T-cell (primary cell): ENCODE measurements around the gene PPP1R15A. TPM values are rescaled to one million over a fixed set of nuclear protein-coding genes. Genes with fewer than 3 reads are reported as not detected.
"Not testable (repeated sequence)": the region's sequence is repeated elsewhere in the genome, so short reads cannot be mapped to it uniquely, and the experiment has no call there.

Source experiments
- ATAC-seq, 4 experiments: fragments of 200-7000 bp in 3 of 4; fragments of 150-1000 bp in 1 of 4; cut with Tn5 transposase; replicated peaks in 1 of 4; 1 replicate in 3 of 4; 2 replicates in 1 of 4; pipeline ENCODE4 v1.10.0; 2021; ENCODE audit warnings: moderate library complexity in 3 of 4, mild to moderate bottlenecking in 2 of 4, moderate number of reproducible peaks in 1 of 4
- CTCF ChIA-PET, 2 donors: fragments of 300-600 bp; sonication (Branson Sonifier 250); formaldehyde crosslinking; loops; one replicate each; lab custom pipeline; 2022; ENCODE audit warnings: antibody characterized with exemption in 2 of 2; lab: Charles Lee
- POLR2A ChIA-PET, 2 donors: fragments of 300-600 bp; sonication (Branson Sonifier 250); formaldehyde crosslinking; loops; one replicate each; lab custom pipeline; 2022; ENCODE audit warnings: antibody characterized with exemption in 2 of 2; lab: Charles Lee
- DNase-seq, 35 experiments: peaks; one replicate each; pipeline versions ENCODE4 v3.0.0 to v3.0.0-alpha.2; 2013 to 2023
- H3K27ac ChIP-seq: one replicate; pipeline ENCODE4 v1.5.1; 2013; ENCODE audit warnings: low read length
- H3K27me3 ChIP-seq, 2 experiments: replicated peaks in 1 of 2; 1 replicate in 1 of 2; 2 replicates in 1 of 2; pipeline versions ENCODE4 v1.6.1 to v1.7.0; 2013; ENCODE audit warnings: low read length in 1 of 2, mixed read lengths in 1 of 2; ENCODE audit not compliant: control insufficient read depth in 2 of 2, insufficient read depth in 2 of 2; ENCODE audit errors: extremely low read depth in 1 of 2
- H3K36me3 ChIP-seq, 2 donors: 1 replicate in 1 of 2; 2 replicates in 1 of 2; pipeline versions ENCODE4 v1.6.1 to v1.7.0; 2013; ENCODE audit warnings: low read length in 1 of 2; ENCODE audit not compliant: control insufficient read depth in 2 of 2, insufficient read depth in 1 of 2; ENCODE audit errors: extremely low read depth in 1 of 2
- H3K4me1 ChIP-seq, 2 experiments: 1 replicate in 1 of 2; 2 replicates in 1 of 2; pipeline versions ENCODE4 v1.6.1 to v1.7.0; 2013; ENCODE audit warnings: low read length in 2 of 2, mixed read lengths in 1 of 2; ENCODE audit not compliant: insufficient read depth in 2 of 2, control insufficient read depth in 1 of 2; ENCODE audit errors: extremely low read depth in 1 of 2
- H3K4me3 ChIP-seq, 2 donors: 1 replicate in 1 of 2; 2 replicates in 1 of 2; pipeline versions ENCODE4 v1.5.1 to v1.7.0; 2013; ENCODE audit warnings: mild to moderate bottlenecking in 2 of 2, low read length in 1 of 2, moderate library complexity in 1 of 2; ENCODE audit not compliant: control insufficient read depth in 1 of 2; ENCODE audit errors: extremely low read depth in 1 of 2
- H3K9me3 ChIP-seq: 2 replicates; pipeline ENCODE4 v1.7.0; 2013
- H3K27ac Mint-ChIP-seq, 2 donors: one replicate each; pipeline ENCODE4 v1.8.0; 2020 to 2021; ENCODE audit warnings: mild to moderate bottlenecking in 2 of 2, mixed read lengths in 2 of 2
- H3K27me3 Mint-ChIP-seq, 2 donors: one replicate each; pipeline ENCODE4 v1.8.0; 2021 to 2022; ENCODE audit warnings: mixed read lengths in 2 of 2
- H3K36me3 Mint-ChIP-seq: one replicate; pipeline ENCODE4 v1.8.0; 2021; ENCODE audit warnings: mixed read lengths
- H3K4me1 Mint-ChIP-seq, 3 donors: one replicate each; pipeline ENCODE4 v1.8.0; 2020 to 2022; ENCODE audit warnings: mixed read lengths in 3 of 3, mild to moderate bottlenecking in 1 of 3
- H3K4me3 Mint-ChIP-seq, 3 donors: one replicate each; pipeline ENCODE4 v1.8.0; 2020 to 2022; ENCODE audit warnings: mild to moderate bottlenecking in 3 of 3, mixed read lengths in 3 of 3, moderate library complexity in 3 of 3
- H3K9me3 Mint-ChIP-seq, 3 donors: one replicate each; pipeline ENCODE4 v1.8.0; 2020 to 2022; ENCODE audit warnings: mixed read lengths in 3 of 3
- WGBS: methylation state at CpG from one replicate; pipeline ENCODE4 v1.1.5; 2013; ENCODE audit warnings: missing lambda C conversion rate; ENCODE audit not compliant: insufficient coverage; 5-methylcytosine and 5-hydroxymethylcytosine counted together
- total RNA-seq, 35 experiments: library from RNA in 6 of 35; stranded (reverse) in 6 of 35; fragments of 120-200 nt in 1 of 35; gene quantifications; one replicate each; pipeline versions ENCODE4 v1.2.1 to v1.2.4 and lab custom pipeline; 2013 to 2026

The PPP1R15A gene
- total RNA-seq, 5 donors from 2014 or later (not counting 1 experiment from before 2014, with no cell fraction given) = 74.4 to 713 (median 93.6) TPM

DNA sequence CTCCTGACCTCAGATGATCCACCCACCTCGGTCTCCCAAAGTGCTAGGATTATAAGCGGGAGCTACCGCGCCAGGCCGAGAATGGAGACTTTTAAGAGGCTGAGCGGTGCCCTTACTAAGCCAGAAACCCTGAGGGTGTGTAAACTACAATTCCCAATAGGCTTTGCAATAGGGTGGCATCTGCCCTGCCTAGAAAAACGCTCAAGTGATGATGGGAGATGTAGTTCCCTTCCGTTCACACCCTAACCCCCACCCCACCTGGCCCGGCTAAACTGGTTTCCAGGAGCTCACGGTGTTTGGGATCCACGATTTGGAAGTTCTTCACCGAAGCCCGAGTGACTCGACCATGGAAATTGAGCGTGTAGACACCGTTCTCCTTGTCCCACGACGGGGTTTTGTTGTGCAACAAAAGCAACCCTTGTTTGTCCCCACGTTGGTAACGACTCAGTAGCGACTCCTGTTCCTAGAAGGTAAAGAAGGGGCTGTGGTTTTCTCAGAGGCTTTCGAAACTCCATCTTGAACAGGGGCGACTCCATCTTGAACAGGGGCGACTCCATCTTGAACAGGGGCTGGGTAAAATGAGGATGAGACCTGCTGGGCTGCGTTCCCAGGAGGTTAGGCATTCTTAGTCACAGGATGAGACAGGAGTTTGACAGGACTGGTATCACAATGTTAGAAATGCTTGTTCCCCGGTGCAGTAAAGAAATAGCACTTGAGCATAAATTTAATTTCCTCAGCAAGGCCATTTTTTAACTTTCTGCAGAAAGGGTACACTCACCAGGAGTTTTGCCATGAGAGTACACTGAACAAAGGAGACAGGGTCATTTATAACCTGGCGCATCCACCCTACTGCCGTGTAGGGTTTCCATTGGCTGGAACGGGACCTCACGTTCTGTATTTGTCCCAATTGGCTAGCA is 9.8 kb downstream of the PPP1R15A start:
- DNase-seq (peak in 3 of 35 experiments; percentile 39 to 58 (median 41)), ATAC-seq (peak; percentile 27 to 68 (median 65))
- Histone ChIP-seq H3K9me3 (no peaks in the 10 kb centered on the region), H3K27me3 (no peaks in the 10 kb centered on the region), H3K4me3 (no peak overlapping the region), H3K36me3 (peaks cover 0 to 3% of the 10 kb centered on the region in 2 donors), H3K4me1 (no peaks in the 10 kb centered on the region), H3K27ac (no peak overlapping the region)
- no peak overlapping the region for H3K4me3 Mint-ChIP-seq
- peaks cover 8% of the 10 kb centered on the region for H3K36me3 Mint-ChIP-seq
- H3K9me3 Mint-ChIP-seq = no peaks in the 10 kb centered on the region
- H3K27me3 Mint-ChIP-seq = no peaks in the 10 kb centered on the region
- WGBS = 86% methylated on average over 14 of the region's 30 CpGs
- H3K27ac Mint-ChIP-seq = peak overlapping the region in 1 of 2 donors; percentile 11
- H3K4me1 Mint-ChIP-seq = peaks cover 0 to 10% (median 7%) of the 10 kb centered on the region in 3 donors
- CTCF ChIA-PET = no interaction called here
- POLR2A ChIA-PET = no interaction called here

DNA sequence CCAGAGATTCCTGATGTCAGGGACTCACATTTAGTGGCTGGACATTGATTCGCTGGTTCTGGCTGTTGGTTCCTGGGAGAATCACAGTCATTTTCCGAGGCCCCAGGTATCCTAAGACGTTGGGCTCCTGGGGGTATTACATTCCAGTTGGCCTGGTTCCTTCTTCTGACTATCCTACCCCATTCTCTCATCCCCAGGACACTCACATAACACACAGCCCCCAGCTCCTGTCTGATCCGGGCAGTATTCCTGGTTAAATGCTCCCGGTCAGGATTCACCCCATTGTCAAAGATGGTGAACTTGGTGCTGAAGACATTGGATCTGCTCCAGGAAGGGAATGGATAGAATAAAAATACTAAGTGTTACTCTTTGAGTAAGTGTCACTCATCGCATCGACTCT is 11.5 kb downstream of the PPP1R15A start:
- Mint-ChIP-seq H3K27ac (no peak overlapping the region), H3K27me3 (no peaks in the 10 kb centered on the region), H3K9me3 (no peaks in the 10 kb centered on the region), H3K4me1 (peaks cover 0 to 1% (median under 1%) of the 10 kb centered on the region in 3 donors), H3K36me3 (peaks cover 1% of the 10 kb centered on the region), H3K4me3 (peak overlapping the region in 1 of 3 donors; percentile 19)
- Histone ChIP-seq H3K36me3 (no peaks in the 10 kb centered on the region), H3K4me3 (no peak overlapping the region), H3K27ac (no peak overlapping the region), H3K4me1 (no peaks in the 10 kb centered on the region), H3K9me3 (no peaks in the 10 kb centered on the region), H3K27me3 (no peaks in the 10 kb centered on the region)
- WGBS = 60% methylated on average over 1 of the region's 7 CpGs
- ChIA-PET CTCF (no interaction called here), POLR2A (no interaction called here)
- DNase-seq (no peak), ATAC-seq (no peak)

DNA sequence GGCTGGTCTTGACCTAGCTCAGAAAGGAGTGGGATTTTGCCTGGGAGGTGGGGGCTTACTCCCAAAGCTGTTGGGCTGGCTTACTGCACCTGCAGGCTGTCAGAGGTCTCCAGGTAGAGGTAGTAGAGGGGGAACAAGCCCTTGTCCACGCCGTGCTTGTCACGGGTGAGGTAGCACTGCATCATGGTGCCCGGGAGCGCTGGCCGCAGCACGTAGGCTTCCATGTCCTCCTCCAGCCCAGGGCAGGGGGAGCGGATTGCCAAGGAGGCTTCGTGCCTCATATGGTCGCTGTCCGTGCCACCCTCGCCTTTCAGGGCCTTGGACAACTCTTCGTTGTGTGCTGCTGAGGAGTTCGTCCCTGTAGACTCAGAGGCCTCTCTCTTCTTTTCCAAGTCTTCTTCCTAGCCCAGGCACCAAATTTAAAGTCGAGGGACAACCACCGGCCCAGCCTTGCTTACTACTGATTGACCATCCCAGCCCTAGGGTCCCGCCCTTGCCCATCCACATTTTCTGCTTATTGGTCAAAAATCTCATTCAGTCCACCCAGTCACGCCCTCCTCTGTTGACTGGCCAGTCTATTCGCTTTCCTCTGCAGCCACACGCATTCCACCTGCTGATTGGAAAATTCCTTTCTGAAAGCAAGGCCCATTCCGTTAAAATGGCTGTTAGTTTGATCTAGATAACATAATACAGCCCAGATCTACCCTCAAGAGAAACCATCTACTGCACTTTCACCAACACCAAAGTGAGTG is 15.8 kb downstream of the PPP1R15A start:
- peak in 1 of 4 experiments; percentile 3 for ATAC-seq
- no peaks in the 10 kb centered on the region for H3K4me1 ChIP-seq
- H3K27ac ChIP-seq = no peak overlapping the region
- no peak for DNase-seq
- POLR2A ChIA-PET = interaction anchor here in 1 of 2 donors (0.6 kb wide), 2 partner anchors 11 to 87 kb away, joined by 3 read pairs; no protein-coding TSS in a partner anchor
- no peaks in the 10 kb centered on the region for H3K9me3 ChIP-seq
- H3K4me3 Mint-ChIP-seq = no peak overlapping the region
- WGBS = 97% methylated on average over 17 of the region's 21 CpGs
- no peaks in the 10 kb centered on the region for H3K36me3 Mint-ChIP-seq
- no peak overlapping the region for H3K4me3 ChIP-seq
- CTCF ChIA-PET = no interaction called here
- H3K36me3 ChIP-seq = no peaks in the 10 kb centered on the region
- H3K27ac Mint-ChIP-seq = no peak overlapping the region
- H3K27me3 ChIP-seq = peaks cover 0 to 22% of the 10 kb centered on the region in 2 experiments
- no peaks in the 10 kb centered on the region for H3K4me1 Mint-ChIP-seq
- peaks cover 6 to 20% of the 10 kb centered on the region in 2 donors for H3K27me3 Mint-ChIP-seq
- no peaks in the 10 kb centered on the region for H3K9me3 Mint-ChIP-seq

DNA sequence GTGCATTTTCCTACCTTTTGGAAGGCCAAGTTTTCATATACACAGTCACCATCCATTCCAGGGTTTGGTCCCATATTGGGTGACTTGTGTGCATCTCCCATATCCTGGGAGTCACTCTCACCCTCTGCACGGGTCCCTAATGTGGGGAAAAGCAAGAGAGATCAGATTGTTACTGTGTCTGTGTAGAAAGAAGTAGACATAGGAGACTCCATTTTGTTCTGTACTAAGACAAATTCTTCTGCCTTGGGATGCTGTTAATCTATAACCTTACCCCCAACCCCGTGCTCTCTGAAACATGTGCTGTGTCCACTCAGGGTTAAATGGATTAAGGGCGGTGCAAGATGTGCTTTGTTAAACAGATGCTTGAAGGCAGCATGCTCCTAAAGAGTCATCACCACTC is 17.3 kb downstream of the PPP1R15A start:
- CTCF ChIA-PET = interaction anchor here in 1 of 2 donors (0.6 kb wide), 1 partner anchor 706 kb away, joined by 4 read pairs; no protein-coding TSS in a partner anchor
- peaks cover 2 to 34% of the 10 kb centered on the region in 2 experiments for H3K27me3 ChIP-seq
- H3K9me3 Mint-ChIP-seq, H3K4me1 Mint-ChIP-seq, H3K4me3 Mint-ChIP-seq, POLR2A ChIA-PET, H3K9me3 ChIP-seq, DNase-seq, H3K27ac ChIP-seq, ATAC-seq, H3K27ac Mint-ChIP-seq, H3K4me3 ChIP-seq, H3K36me3 ChIP-seq, H3K36me3 Mint-ChIP-seq, H3K4me1 ChIP-seq: not testable (repeated sequence)
- H3K27me3 Mint-ChIP-seq = peaks cover 6 to 29% of the 10 kb centered on the region in 2 donors
- WGBS = no CpG with 5 or more reads among the region's 3 CpGs

DNA sequence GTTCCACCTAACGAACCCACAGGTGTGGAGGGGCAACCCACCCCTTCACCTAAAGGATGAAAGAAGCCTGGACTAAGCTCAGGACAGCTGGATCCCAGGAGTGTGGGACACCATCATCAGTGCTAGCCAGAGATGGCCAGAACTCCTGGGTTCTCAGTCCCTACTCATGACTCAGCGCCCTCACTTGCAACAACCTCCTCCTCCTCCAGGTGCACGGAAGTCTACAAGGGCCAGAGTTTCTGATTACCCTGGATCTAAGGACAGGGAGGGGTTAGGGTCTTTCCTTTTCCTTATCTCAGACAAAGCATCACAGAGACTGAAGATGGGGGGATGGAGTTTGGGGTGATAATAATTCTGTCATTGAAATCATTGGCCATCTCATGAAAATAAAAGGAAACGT is 18.3 kb downstream of the PPP1R15A start:
- ATAC-seq = no peak
- H3K27ac ChIP-seq = no peak overlapping the region
- Mint-ChIP-seq H3K27me3 (peaks cover 11 to 35% of the 10 kb centered on the region in 2 donors), H3K27ac (no peak overlapping the region), H3K9me3 (no peaks in the 10 kb centered on the region), H3K4me1 (peaks cover 0 to 8% (median 5%) of the 10 kb centered on the region in 3 donors), H3K4me3 (no peak overlapping the region), H3K36me3 (no peaks in the 10 kb centered on the region)
- DNase-seq = no peak
- H3K9me3 ChIP-seq = no peaks in the 10 kb centered on the region
- ChIA-PET POLR2A (no interaction called here), CTCF (no interaction called here)
- WGBS = no CpG with 5 or more reads among the region's 4 CpGs
- peaks cover 0 to 6% of the 10 kb centered on the region in 2 experiments for H3K4me1 ChIP-seq
- no peaks in the 10 kb centered on the region for H3K36me3 ChIP-seq
- H3K27me3 ChIP-seq = peaks cover 2 to 45% of the 10 kb centered on the region in 2 experiments
- H3K4me3 ChIP-seq = no peak overlapping the region

DNA sequence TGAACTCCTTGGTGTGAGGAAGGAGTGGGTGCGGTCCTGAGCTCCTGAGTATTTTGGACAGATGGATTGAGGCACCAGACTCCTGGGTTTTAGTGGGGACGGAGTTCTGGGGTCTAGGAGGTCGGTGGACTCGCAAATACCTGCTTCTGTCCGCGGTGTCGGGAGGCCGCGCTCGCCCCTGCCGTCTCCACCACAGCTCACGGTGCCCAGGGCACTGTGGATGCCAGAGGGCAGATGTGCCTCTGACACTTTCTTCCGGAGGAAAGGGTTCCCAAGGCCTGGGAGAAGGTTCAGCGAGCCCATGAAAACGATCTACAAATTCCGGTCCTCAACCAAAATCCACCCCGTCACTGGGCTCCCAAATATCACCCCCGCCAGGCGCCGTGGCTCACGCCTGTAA is 23.0 kb downstream of the PPP1R15A start:
- Histone ChIP-seq H3K36me3 (no peaks in the 10 kb centered on the region), H3K4me3 (no peak overlapping the region), H3K4me1 (peaks cover 0 to 23% of the 10 kb centered on the region in 2 experiments), H3K27ac (no peak overlapping the region), H3K27me3 (peaks cover 2 to 67% of the 10 kb centered on the region in 2 experiments), H3K9me3 (no peaks in the 10 kb centered on the region)
- Mint-ChIP-seq H3K36me3 (no peaks in the 10 kb centered on the region), H3K9me3 (no peaks in the 10 kb centered on the region), H3K4me3 (peak overlapping the region in 2 of 3 donors; percentile 57 to 71), H3K4me1 (peaks cover 15 to 33% (median 17%) of the 10 kb centered on the region in 3 donors), H3K27me3 (peaks cover 11 to 40% of the 10 kb centered on the region in 2 donors), H3K27ac (no peak overlapping the region)
- WGBS = 56% methylated on average over 20 of the region's 21 CpGs
- ATAC-seq = no peak
- no peak for DNase-seq
- ChIA-PET POLR2A (interaction anchor here in 1 of 2 donors (0.9 kb wide), 1 partner anchor 9 kb away, joined by 3 read pairs; no protein-coding TSS in a partner anchor), CTCF (no interaction called here)
